Activated naive CD4-positive, alpha-beta T cell treated with anti-CD3 and anti-CD28 coated beads, Interleukin-2, amount 10 ng/mL, durations not matched to agents 7 days and 5 days (primary cell): Measurements from ENCODE around the gene PTPRT.

Experiments
- CTCF ChIA-PET: fragments of 350-600 bp; sonication (Branson Sonifier 250); formaldehyde crosslinking; loops from one replicate; lab custom pipeline; 2021; ENCODE audit warnings: antibody characterized with exemption; lab: Charles Lee
- DNase-seq: peaks from one replicate; pipeline ENCODE4 v3.0.0-alpha.2; 2020
- H3K27ac Mint-ChIP-seq: one replicate; pipeline ENCODE4 v1.8.0; 2021; ENCODE audit warnings: mild to moderate bottlenecking, moderate library complexity, mixed read lengths
- H3K27me3 Mint-ChIP-seq: one replicate; pipeline ENCODE4 v1.8.0; 2021; ENCODE audit warnings: mild to moderate bottlenecking, mixed read lengths
- H3K36me3 Mint-ChIP-seq: one replicate; pipeline ENCODE4 v1.8.0; 2021; ENCODE audit warnings: mixed read lengths
- H3K4me1 Mint-ChIP-seq: one replicate; pipeline ENCODE4 v1.8.0; 2021; ENCODE audit warnings: mixed read lengths
- H3K4me3 Mint-ChIP-seq: one replicate; pipeline ENCODE4 v1.8.0; 2021; ENCODE audit warnings: mild to moderate bottlenecking, moderate library complexity, mixed read lengths
- H3K9me3 Mint-ChIP-seq: one replicate; pipeline ENCODE4 v1.8.0; 2021; ENCODE audit warnings: mixed read lengths

The PTPRT gene

DNA sequence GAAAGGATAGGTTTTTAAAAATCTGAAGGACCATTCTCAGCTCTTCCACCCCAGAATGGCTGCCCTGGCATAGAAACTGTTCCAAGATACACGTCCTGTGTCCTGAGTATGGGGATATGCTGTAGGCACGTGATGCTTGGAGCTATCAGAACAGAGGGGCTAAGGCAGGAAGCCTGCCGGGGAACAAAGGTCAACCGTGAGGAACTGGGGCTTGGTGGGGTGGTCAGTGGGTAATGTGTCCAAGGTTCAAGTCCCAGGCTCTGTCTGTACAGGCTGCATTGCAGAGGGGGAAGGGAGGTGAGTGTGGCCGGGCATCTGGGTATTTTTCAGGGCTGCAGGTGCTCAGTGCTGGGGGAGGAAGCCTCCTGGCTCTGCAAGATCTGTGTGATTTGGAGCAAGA is 1092.0 kb downstream of the PTPRT start:
- CTCF ChIA-PET: no interaction called here
- H3K27ac Mint-ChIP-seq: no peak overlapping the region
- H3K36me3 Mint-ChIP-seq: no peaks in the 10 kb centered on the region
- H3K9me3 Mint-ChIP-seq: peaks cover 6% of the 10 kb centered on the region
- no peak overlapping the region for H3K4me3 Mint-ChIP-seq
- H3K27me3 Mint-ChIP-seq: no peaks in the 10 kb centered on the region
- H3K4me1 Mint-ChIP-seq: no peaks in the 10 kb centered on the region
- DNase-seq: no peak

GRCh38 chr20:42095221-42095620 is 1094.5 kb downstream of the PTPRT start:
- H3K27me3 Mint-ChIP-seq: no peaks in the 10 kb centered on the region
- no peak overlapping the region for H3K4me3 Mint-ChIP-seq
- peaks cover 3% of the 10 kb centered on the region for H3K9me3 Mint-ChIP-seq
- no peaks in the 10 kb centered on the region for H3K4me1 Mint-ChIP-seq
- H3K27ac Mint-ChIP-seq: no peak overlapping the region
- no peak for DNase-seq
- H3K36me3 Mint-ChIP-seq: no peaks in the 10 kb centered on the region
- CTCF ChIA-PET: no interaction called here

GRCh38 chr20:42093542-42094440 is 1095.9 kb downstream of the PTPRT start:
- Mint-ChIP-seq H3K27ac (no peak overlapping the region), H3K27me3 (no peaks in the 10 kb centered on the region), H3K9me3 (peaks cover 3% of the 10 kb centered on the region), H3K4me3 (no peak overlapping the region), H3K36me3 (no peaks in the 10 kb centered on the region), H3K4me1 (no peaks in the 10 kb centered on the region)
- CTCF ChIA-PET: no interaction called here
- no peak for DNase-seq

- Mint-ChIP-seq H3K27me3 (no peaks in the 10 kb centered on the region), H3K27ac (no peak overlapping the region), H3K4me1 (no peaks in the 10 kb centered on the region), H3K9me3 (peaks cover 3% of the 10 kb centered on the region), H3K36me3 (no peaks in the 10 kb centered on the region), H3K4me3 (no peak overlapping the region)
- CTCF ChIA-PET: no interaction called here
- DNase-seq: no peak
Measured at GRCh38 chr20:42093041-42093440, 1096.7 kb downstream of the PTPRT start.

- Mint-ChIP-seq H3K27ac (no peak overlapping the region), H3K4me1 (no peaks in the 10 kb centered on the region), H3K27me3 (no peaks in the 10 kb centered on the region), H3K4me3 (no peak overlapping the region), H3K9me3 (peaks cover 11% of the 10 kb centered on the region), H3K36me3 (no peaks in the 10 kb centered on the region)
- no peak for DNase-seq
- CTCF ChIA-PET: no interaction called here
Measured at GRCh38 chr20:42085366-42085765, 1104.3 kb downstream of the PTPRT start.

DNA sequence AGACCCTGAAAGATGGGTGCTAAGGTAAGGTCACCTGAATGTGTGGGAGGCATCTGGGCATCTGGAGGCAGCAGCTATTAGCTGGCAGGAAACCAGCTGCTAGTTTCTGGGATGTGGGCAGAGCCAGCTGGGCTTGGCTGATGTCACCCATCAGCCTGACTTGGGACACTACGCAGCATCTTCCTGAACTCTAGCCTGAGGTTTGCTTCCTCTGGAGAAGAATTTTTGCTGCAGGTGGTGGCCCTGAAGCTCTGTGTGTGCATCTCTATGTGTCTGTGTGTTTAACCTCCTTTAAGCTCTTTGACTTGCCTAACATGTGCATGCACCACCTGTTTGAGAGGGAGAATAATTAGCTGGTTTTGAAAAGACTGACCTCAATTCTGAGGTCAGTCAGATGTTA is 1106.4 kb downstream of the PTPRT start:
- no peaks in the 10 kb centered on the region for H3K27me3 Mint-ChIP-seq
- H3K4me3 Mint-ChIP-seq: no peak overlapping the region
- H3K36me3 Mint-ChIP-seq: no peaks in the 10 kb centered on the region
- H3K27ac Mint-ChIP-seq: no peak overlapping the region
- peaks cover 11% of the 10 kb centered on the region for H3K9me3 Mint-ChIP-seq
- no peaks in the 10 kb centered on the region for H3K4me1 Mint-ChIP-seq
- no peak for DNase-seq
- CTCF ChIA-PET: no interaction called here

GRCh38 chr20:42082611-42083010 is 1107.1 kb downstream of the PTPRT start:
- DNase-seq: no peak
- CTCF ChIA-PET: no interaction called here
- no peaks in the 10 kb centered on the region for H3K27me3 Mint-ChIP-seq
- H3K4me3 Mint-ChIP-seq: no peak overlapping the region
- peaks cover 11% of the 10 kb centered on the region for H3K9me3 Mint-ChIP-seq
- no peak overlapping the region for H3K27ac Mint-ChIP-seq
- no peaks in the 10 kb centered on the region for H3K4me1 Mint-ChIP-seq
- no peaks in the 10 kb centered on the region for H3K36me3 Mint-ChIP-seq

DNA sequence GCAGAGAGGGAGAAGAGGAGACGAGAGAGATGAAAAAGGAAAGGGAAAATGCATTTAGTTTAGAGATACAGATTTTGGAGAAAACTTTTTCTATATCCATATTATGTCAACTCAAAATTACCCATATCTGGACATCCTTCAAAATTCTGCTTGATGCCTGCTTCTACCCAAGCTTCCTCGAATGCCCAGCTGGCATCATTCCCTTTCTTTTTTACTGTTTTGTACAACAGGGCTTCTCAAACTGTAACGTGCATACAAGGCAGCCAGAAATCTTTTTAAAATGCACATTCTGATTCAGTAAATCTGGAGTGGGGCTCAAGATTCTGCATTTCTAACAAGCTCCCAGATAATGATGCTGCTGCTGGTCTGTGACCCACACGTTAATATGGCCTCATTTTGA is 1108.8 kb downstream of the PTPRT start:
- no peaks in the 10 kb centered on the region for H3K27me3 Mint-ChIP-seq

DNA sequence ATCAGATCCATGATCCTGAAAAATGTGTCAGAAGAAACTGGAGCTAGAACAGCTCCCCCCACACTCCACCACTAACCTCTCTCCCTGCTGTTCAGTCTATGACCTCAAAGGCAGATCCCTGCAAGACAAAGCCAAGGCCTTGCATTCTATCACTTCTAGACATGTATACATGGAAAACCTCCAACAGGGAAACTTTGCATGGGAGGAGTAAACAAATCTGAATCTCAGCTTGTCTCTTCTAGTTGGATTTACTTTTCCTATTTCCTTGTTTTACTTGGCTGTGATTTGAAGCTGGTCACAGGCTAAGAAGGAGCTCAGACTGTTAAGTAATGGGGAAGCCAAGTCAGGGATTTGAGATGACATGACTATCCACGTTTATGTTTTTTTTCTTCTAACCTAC is 1114.8 kb downstream of the PTPRT start:
- Mint-ChIP-seq H3K9me3 (no peaks in the 10 kb centered on the region), H3K27ac (no peak overlapping the region), H3K27me3 (no peaks in the 10 kb centered on the region), H3K4me3 (no peak overlapping the region), H3K4me1 (no peaks in the 10 kb centered on the region), H3K36me3 (no peaks in the 10 kb centered on the region)
- CTCF ChIA-PET: no interaction called here
- no peak for DNase-seq

More for the DNA sequence above, 1108.8 kb downstream of the PTPRT start:
- Mint-ChIP-seq H3K9me3 (peaks cover 6% of the 10 kb centered on the region), H3K36me3 (no peaks in the 10 kb centered on the region), H3K4me1 (no peaks in the 10 kb centered on the region), H3K27ac (no peak overlapping the region), H3K4me3 (no peak overlapping the region)
- no peak for DNase-seq
- CTCF ChIA-PET: no interaction called here

DNA sequence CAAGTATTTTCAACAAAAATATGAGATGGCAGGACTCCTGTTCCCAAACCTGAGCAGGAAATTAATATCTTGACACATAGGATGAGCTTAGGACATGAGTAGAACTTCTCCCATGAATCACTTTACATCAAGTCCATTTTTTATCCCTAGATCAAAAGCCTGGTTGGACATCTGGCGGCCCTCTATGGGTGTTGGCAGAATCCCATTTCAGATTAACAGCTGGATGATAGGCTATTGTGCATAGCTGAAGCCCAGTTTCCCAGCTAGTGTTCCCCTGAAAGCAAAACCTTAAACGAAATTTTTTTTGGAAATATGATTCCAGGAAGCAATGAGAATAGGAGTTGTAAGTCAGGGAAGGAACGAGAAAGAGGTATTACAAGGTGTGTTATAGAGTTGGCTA is 1122.1 kb downstream of the PTPRT start:
- H3K9me3 Mint-ChIP-seq: peaks cover 1% of the 10 kb centered on the region
- H3K4me1 Mint-ChIP-seq: no peaks in the 10 kb centered on the region
- no peaks in the 10 kb centered on the region for H3K27me3 Mint-ChIP-seq
- H3K27ac Mint-ChIP-seq: no peak overlapping the region
- H3K36me3 Mint-ChIP-seq: no peaks in the 10 kb centered on the region
- H3K4me3 Mint-ChIP-seq: no peak overlapping the region
- CTCF ChIA-PET: no interaction called here
- DNase-seq: no peak

DNA sequence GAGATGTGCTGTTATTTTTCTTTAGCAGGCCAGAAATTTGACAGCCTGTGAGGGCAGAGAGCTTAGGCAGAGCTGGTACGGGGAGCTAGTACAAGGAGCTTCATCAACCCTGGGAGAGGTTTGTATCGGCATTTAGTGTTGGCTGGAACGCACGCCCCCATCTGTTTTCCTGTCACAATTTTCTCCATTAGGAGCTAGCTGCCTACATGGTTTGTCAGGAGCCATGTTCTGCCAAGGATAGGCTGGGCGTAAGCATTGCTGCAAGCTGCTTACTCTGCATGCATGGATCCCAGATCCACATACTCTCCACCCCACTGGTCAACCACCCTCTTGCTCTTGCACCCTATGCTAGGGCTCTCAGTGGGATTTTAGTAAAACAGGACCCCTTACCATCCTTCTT is 1122.5 kb downstream of the PTPRT start:
- no peaks in the 10 kb centered on the region for H3K36me3 Mint-ChIP-seq
- no peaks in the 10 kb centered on the region for H3K27me3 Mint-ChIP-seq
- no peak overlapping the region for H3K4me3 Mint-ChIP-seq
- peaks cover 2% of the 10 kb centered on the region for H3K9me3 Mint-ChIP-seq
- CTCF ChIA-PET: no interaction called here
- DNase-seq: no peak
- no peaks in the 10 kb centered on the region for H3K4me1 Mint-ChIP-seq
- H3K27ac Mint-ChIP-seq: no peak overlapping the region

DNA sequence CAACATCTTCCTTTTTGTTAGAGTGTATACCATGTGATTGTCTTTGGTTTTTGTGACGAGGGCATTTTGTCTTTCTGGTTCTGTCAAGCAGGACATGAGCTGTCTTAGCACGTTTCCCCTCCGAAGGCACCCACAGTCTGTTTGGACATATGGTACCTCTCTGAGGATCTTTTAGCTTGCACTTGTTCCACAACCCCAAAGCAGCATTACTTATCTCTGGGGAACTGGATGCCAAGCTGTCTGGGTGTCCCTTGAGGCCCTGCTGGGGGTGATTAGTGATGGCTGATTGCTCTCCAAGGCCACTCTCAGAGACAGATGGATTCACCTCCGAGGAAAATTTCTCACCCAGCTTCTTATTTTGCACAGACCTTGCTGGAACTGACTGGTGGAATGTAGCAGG is 1126.6 kb downstream of the PTPRT start:
- Mint-ChIP-seq H3K4me3 (no peak overlapping the region), H3K27ac (no peak overlapping the region), H3K27me3 (no peaks in the 10 kb centered on the region), H3K4me1 (no peaks in the 10 kb centered on the region), H3K9me3 (peaks cover 2% of the 10 kb centered on the region), H3K36me3 (no peaks in the 10 kb centered on the region)
- CTCF ChIA-PET: no interaction called here
- no peak for DNase-seq

- Mint-ChIP-seq H3K27me3 (no peaks in the 10 kb centered on the region), H3K9me3 (no peaks in the 10 kb centered on the region), H3K27ac (no peak overlapping the region), H3K4me3 (no peak overlapping the region), H3K36me3 (no peaks in the 10 kb centered on the region), H3K4me1 (no peaks in the 10 kb centered on the region)
- DNase-seq: no peak
- CTCF ChIA-PET: no interaction called here
Measured at GRCh38 chr20:42053350-42053749, 1136.4 kb downstream of the PTPRT start.

DNA sequence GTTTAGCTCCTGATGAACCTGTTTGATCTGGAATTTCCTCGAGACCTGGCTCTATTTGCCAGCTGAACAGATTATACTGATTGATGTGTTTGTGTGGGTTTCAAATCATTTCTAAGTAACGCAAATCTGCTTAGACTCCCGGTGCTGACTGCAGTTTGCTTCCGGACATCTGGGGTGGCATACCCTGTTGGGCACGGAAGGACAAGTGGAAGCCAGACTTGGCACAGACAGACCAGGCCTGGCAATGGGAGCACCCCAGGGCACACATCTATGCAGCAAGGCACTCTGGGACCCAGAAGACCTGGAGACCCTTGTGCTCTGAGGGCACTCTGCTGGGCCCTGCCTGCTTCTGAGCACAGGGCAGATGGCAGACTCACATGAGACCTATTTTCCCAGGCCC is 1137.8 kb downstream of the PTPRT start:
- no peaks in the 10 kb centered on the region for H3K36me3 Mint-ChIP-seq
- no peak overlapping the region for H3K27ac Mint-ChIP-seq
- no peak overlapping the region for H3K4me3 Mint-ChIP-seq
- DNase-seq: no peak
- no peaks in the 10 kb centered on the region for H3K4me1 Mint-ChIP-seq
- H3K9me3 Mint-ChIP-seq: no peaks in the 10 kb centered on the region
- CTCF ChIA-PET: no interaction called here
- no peaks in the 10 kb centered on the region for H3K27me3 Mint-ChIP-seq

DNA sequence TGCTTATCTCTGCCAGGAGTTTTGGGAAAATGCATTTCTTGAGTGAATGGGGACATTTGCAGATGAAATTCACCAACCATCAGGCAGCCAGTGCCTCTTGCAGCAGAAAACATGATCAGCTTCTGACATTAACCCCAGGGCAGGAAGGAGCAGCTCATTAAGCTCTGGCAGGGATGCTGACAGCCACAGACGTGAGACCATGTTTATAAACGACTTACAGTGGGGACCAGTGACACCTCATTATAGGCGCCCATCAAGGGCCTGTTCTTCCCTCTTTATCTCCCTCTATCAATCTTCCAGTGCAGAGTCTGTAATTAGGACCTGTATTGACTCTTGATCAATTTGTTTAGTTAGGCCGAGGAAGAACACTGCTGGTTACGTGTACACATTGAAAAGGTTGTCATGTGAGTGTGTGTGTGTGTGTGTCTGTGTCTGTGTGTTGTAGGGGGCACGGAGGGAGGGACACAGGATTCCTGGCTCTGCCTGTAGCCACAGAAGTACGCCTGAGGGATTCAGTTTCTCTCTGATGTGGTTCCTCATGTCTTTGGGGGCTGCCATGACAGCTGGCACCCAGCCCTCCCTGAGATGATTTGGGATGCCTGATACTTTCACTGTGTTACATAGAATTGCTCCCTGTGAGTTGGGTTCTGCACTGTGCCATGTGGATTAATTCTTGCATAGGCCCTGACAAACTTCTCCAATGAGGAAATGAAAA is 1143.2 kb downstream of the PTPRT start:
- no peaks in the 10 kb centered on the region for H3K27me3 Mint-ChIP-seq
- no peak overlapping the region for H3K27ac Mint-ChIP-seq
- H3K9me3 Mint-ChIP-seq: no peaks in the 10 kb centered on the region
- no peak overlapping the region for H3K4me3 Mint-ChIP-seq
- CTCF ChIA-PET: no interaction called here
- DNase-seq: no peak
- no peaks in the 10 kb centered on the region for H3K4me1 Mint-ChIP-seq
- H3K36me3 Mint-ChIP-seq: no peaks in the 10 kb centered on the region
